Prostate gland (tissue), 2 donors: Measurements from ENCODE around the gene HERC4. TPM values are rescaled to one million over a fixed set of nuclear protein-coding genes. Genes with fewer than 3 reads are reported as not detected.

Source experiments
- DNase-seq: peaks from one replicate; pipeline ENCODE4 v3.0.0-alpha.2; 2019; ENCODE audit warnings: low spot score
- H3K27ac ChIP-seq, 2 donors: fragments of 200-600 bp; sonication (generic); 2 replicates each; pipeline ENCODE4 v1.5.1; 2017 to 2019
- H3K27me3 ChIP-seq: fragments of 200-600 bp; sonication (generic); replicated peaks from 2 replicates; pipeline ENCODE4 v1.5.1; 2019; ENCODE audit not compliant: insufficient read depth
- H3K36me3 ChIP-seq, 2 donors: fragments of 200-600 bp; sonication (generic); 1 replicate in 1 of 2; 2 replicates in 1 of 2; pipeline versions ENCODE4 v1.5.1 to v1.8.1; 2017 to 2019
- H3K4me1 ChIP-seq: fragments of 200-600 bp; sonication (generic); replicated peaks from 2 replicates; pipeline ENCODE4 v1.5.1; 2019
- H3K4me3 ChIP-seq, 2 donors: fragments of 200-600 bp; sonication (generic); 2 replicates each; pipeline ENCODE4 v1.5.1; 2017 to 2019
- H3K9me3 ChIP-seq: fragments of 200-600 bp; sonication (generic); 2 replicates; pipeline ENCODE4 v1.5.1; 2017
- POLR2A ChIP-seq: fragments of 450-650 bp; IDR thresholded peaks from one replicate; pipeline ENCODE4 v1.6.1; 2016; ENCODE audit warnings: antibody characterized with exemption, mild to moderate bottlenecking
- POLR2AphosphoS5 ChIP-seq: sonication (generic); formaldehyde crosslinking; IDR thresholded peaks from one replicate; pipeline ENCODE4 v1.6.1; 2017; ENCODE audit warnings: antibody characterized with exemption
- WGBS: methylation state at CpG from one replicate; pipeline ENCODE4 v1.1.5; 2018; 5-methylcytosine and 5-hydroxymethylcytosine counted together
- intact Hi-C: fragments of 100-400 bp; cut with DNase I; formaldehyde crosslinking; loops from one replicate; pipeline ENCODE4 v1.14.2; 2022
- total RNA-seq, 2 donors: library from RNA; depleted of rRNA; stranded (reverse); fragments of >200 nt; gene quantifications; one replicate each; pipeline ENCODE4 v1.1.0, GENCODE V29; 2016
- TF ChIP-seq, protein P1 (sequence below), 4 experiments: fragments of 200-600 bp in 2 of 4; fragments of 450-650 bp in 2 of 4; sonication (generic) in 2 of 4; IDR thresholded peaks; 1 replicate in 3 of 4; 2 replicates in 1 of 4; pipeline ENCODE4 v1.5.1; 2016 to 2019; ENCODE audit warnings: antibody characterized with exemption in 4 of 4, mild to moderate bottlenecking in 2 of 4, moderate library complexity in 2 of 4

Gene HERC4
- total RNA-seq, 2 donors from 2014 or later = 27.7 to 40.6 TPM

DNA sequence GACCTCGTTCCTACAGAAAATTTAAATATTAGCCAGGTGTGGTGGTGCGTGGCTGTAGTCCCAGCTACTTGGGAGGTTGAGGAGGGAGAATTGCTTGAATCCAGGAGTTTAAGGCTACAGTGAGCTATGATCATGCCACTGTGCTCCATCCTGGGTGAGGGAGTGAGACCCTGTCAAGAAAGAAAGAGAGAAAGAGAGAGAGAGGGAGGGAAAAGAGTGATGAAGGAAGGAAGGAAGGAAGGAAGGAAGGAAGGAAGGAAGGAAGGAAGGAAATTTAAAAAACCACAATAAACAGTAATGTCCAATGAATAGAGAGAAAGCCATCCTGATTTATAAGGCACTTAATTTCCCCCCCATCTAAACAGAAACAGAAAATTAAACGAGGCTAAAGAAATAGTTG lies 43.6 kb upstream of the HERC4 start:
- no peak for TF ChIP-seq POLR2AphosphoS5
- TF ChIP-seq, protein P1, sequence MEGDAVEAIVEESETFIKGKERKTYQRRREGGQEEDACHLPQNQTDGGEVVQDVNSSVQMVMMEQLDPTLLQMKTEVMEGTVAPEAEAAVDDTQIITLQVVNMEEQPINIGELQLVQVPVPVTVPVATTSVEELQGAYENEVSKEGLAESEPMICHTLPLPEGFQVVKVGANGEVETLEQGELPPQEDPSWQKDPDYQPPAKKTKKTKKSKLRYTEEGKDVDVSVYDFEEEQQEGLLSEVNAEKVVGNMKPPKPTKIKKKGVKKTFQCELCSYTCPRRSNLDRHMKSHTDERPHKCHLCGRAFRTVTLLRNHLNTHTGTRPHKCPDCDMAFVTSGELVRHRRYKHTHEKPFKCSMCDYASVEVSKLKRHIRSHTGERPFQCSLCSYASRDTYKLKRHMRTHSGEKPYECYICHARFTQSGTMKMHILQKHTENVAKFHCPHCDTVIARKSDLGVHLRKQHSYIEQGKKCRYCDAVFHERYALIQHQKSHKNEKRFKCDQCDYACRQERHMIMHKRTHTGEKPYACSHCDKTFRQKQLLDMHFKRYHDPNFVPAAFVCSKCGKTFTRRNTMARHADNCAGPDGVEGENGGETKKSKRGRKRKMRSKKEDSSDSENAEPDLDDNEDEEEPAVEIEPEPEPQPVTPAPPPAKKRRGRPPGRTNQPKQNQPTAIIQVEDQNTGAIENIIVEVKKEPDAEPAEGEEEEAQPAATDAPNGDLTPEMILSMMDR (IDR thresholded peaks at IDR 0.05) = no peak
- TF ChIP-seq POLR2A = no peak
- no peaks in the 10 kb centered on the region for H3K4me1 ChIP-seq
- DNase-seq = no peak
- 73% methylated on average over 3 of the region's 3 CpGs for WGBS
- peaks cover 3% of the 10 kb centered on the region for H3K27me3 ChIP-seq
- H3K36me3 ChIP-seq = no peaks in the 10 kb centered on the region
- no peak overlapping the region for H3K4me3 ChIP-seq
- no peak overlapping the region for H3K27ac ChIP-seq
- H3K9me3 ChIP-seq = no peaks in the 10 kb centered on the region
- intact Hi-C loops = no loop called here

DNA sequence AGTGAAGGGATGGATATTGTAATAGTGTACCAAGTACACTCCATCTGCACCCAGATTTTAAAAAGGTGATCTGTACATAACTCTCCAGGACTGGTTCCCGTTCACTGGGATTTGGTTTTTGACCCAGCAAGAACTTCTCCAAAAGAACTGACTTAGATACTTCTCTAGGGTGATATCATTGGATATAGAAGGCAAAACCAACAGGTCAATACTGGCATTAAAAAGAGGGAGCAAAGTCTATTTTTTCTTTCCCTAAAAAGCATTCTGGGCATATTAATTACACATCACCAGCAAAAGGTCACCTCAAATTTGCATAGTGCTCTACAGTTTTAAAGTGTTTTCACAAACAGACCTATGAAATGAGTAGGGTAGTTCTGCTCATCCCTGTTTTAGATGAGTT lies 37.8 kb upstream of the HERC4 start:
- intact Hi-C loops = no loop called here
- TF ChIP-seq, protein P1 (IDR thresholded peaks at IDR 0.05) = no peak
- no peak for TF ChIP-seq POLR2AphosphoS5
- TF ChIP-seq POLR2A = no peak
- WGBS = 100% methylated on average over 1 of the region's 1 CpG

GRCh38 chr10:68111584-68111983 lies 36.5 kb upstream of the HERC4 start:
- H3K36me3 ChIP-seq = no peaks in the 10 kb centered on the region
- TF ChIP-seq, protein P1 (IDR thresholded peaks at IDR 0.05) = no peak
- H3K4me1 ChIP-seq = no peaks in the 10 kb centered on the region
- DNase-seq = no peak
- H3K9me3 ChIP-seq = no peaks in the 10 kb centered on the region
- H3K27me3 ChIP-seq = no peaks in the 10 kb centered on the region
- no peak overlapping the region for H3K4me3 ChIP-seq
- 85% methylated on average over 2 of the region's 2 CpGs for WGBS
- intact Hi-C loops = no loop called here
- no peak overlapping the region for H3K27ac ChIP-seq

More for the DNA sequence above, 37.8 kb upstream of the HERC4 start:
- no peaks in the 10 kb centered on the region for H3K4me1 ChIP-seq
- H3K36me3 ChIP-seq = no peaks in the 10 kb centered on the region
- H3K27ac ChIP-seq = no peak overlapping the region
- no peak for DNase-seq
- no peaks in the 10 kb centered on the region for H3K27me3 ChIP-seq
- no peaks in the 10 kb centered on the region for H3K9me3 ChIP-seq
- H3K4me3 ChIP-seq = no peak overlapping the region

DNA sequence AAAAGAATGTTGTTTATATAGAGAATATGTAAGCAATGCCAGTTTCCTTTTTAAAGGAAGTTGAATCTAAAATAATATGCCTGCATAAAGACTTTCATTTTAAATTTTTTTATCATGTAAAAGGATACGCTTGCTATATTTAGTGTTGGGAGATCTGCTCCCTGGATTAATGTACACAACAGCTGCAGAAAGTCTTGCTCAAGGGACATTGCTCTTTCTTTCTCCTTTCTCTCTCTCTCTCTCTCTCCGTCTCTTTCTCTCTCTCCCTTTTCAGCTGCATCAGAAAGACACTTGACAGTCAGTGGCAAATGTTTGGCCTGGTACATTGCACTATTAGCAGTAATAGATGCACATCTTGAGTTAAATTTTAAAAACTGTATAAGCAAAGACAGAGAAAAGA lies 34.9 kb upstream of the HERC4 start:
- WGBS = 56% methylated on average over 2 of the region's 2 CpGs
- H3K27me3 ChIP-seq = no peaks in the 10 kb centered on the region
- no peak for DNase-seq
- H3K36me3 ChIP-seq = no peaks in the 10 kb centered on the region
- TF ChIP-seq, protein P1 (IDR thresholded peaks at IDR 0.05) = no peak
- TF ChIP-seq POLR2A = no peak
- intact Hi-C loops = no loop called here
- H3K27ac ChIP-seq = no peak overlapping the region
- no peak overlapping the region for H3K4me3 ChIP-seq
- H3K4me1 ChIP-seq = no peaks in the 10 kb centered on the region
- H3K9me3 ChIP-seq = no peaks in the 10 kb centered on the region

DNA sequence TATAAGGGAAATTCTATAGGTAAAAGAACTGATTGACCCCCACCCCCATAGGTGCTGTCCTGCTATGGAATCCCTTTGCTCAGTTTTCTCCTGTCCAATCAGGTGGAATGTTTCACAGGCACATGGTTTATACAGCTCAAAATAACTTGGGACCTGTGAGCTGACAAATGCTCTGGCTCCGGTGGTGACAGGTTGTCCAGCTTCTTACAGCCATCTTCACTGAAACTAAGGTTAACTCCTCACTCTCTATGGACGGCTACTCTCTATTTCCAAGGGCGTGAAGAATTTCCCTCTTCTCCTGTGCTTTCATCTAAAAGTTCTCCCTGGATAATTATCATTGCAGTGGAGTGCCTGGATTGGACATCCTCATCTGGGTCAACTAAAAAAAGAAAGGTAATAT lies 34.2 kb upstream of the HERC4 start, which contains the start of gene MYPN:
Gene MYPN, plus strand, starts transcription at position 158 of the 400 bp plus-strand sequence. CDS start 11,951 bp downstream, outside the sequence.
- intact Hi-C loops = no loop called here
- WGBS = 72% methylated on average over 3 of the region's 3 CpGs
- no peak for DNase-seq
- H3K9me3 ChIP-seq = no peaks in the 10 kb centered on the region
- H3K27ac ChIP-seq = no peak within 1 kb of the TSS
- no peaks in the 10 kb centered on the region for H3K27me3 ChIP-seq
- no peaks in the 10 kb centered on the region for H3K4me1 ChIP-seq
- no peaks in the 10 kb centered on the region for H3K36me3 ChIP-seq
- H3K4me3 ChIP-seq = no peak within 1 kb of the TSS
- TF ChIP-seq, protein P1 (IDR thresholded peaks at IDR 0.05) = no peak
- TF ChIP-seq POLR2A (no peak), POLR2AphosphoS5 (no peak)
